Measurements from ENCODE around the gene KCNK3. TPM values are rescaled to one million over a fixed set of nuclear protein-coding genes. Genes with fewer than 3 reads are reported as not detected.

KCNK3 gene
- polyA plus RNA-seq, 1 donor (not counting 4 experiments of a cell fraction or from before 2014, with no cell fraction given): not detected

DNA sequence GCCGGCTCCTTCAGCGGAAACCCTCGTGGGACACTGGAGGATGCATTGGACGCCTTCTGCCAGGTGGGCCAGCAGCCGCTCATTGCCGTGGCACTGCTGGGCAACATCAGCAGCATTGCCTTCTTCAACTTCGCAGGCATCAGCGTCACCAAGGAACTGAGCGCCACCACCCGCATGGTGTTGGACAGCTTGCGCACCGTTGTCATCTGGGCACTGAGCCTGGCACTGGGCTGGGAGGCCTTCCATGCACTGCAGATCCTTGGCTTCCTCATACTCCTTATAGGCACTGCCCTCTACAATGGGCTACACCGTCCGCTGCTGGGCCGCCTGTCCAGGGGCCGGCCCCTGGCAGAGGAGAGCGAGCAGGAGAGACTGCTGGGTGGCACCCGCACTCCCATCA lies 85.6 kb downstream of the KCNK3 start:
- TF ChIP-seq, protein P1, sequence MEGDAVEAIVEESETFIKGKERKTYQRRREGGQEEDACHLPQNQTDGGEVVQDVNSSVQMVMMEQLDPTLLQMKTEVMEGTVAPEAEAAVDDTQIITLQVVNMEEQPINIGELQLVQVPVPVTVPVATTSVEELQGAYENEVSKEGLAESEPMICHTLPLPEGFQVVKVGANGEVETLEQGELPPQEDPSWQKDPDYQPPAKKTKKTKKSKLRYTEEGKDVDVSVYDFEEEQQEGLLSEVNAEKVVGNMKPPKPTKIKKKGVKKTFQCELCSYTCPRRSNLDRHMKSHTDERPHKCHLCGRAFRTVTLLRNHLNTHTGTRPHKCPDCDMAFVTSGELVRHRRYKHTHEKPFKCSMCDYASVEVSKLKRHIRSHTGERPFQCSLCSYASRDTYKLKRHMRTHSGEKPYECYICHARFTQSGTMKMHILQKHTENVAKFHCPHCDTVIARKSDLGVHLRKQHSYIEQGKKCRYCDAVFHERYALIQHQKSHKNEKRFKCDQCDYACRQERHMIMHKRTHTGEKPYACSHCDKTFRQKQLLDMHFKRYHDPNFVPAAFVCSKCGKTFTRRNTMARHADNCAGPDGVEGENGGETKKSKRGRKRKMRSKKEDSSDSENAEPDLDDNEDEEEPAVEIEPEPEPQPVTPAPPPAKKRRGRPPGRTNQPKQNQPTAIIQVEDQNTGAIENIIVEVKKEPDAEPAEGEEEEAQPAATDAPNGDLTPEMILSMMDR (optimal IDR thresholded peaks at IDR 0.05 in 1 of 3, IDR thresholded peaks at IDR 0.05 in 1 of 3, conservative IDR thresholded peaks at IDR 0.05 in 1 of 3; ENCODE audit: extremely low read depth in 1 of 3, insufficient read depth in 2 of 3, low read length in 3 of 3): no peak
- TF ChIP-seq EZH2 (IDR thresholded peaks at IDR 0.05; ENCODE audit: low read length): no peak
- Histone ChIP-seq H3K4me3 (ENCODE audit: control insufficient read depth in 2 of 3, extremely low read depth in 1 of 3, insufficient read depth in 2 of 3, low read depth in 1 of 3, low read length in 3 of 3) (no peak overlapping the region), H3K27me3 (ENCODE audit: control insufficient read depth, extremely low read depth, insufficient read depth, low read length) (no peaks in the 10 kb centered on the region), H3K79me2 (ENCODE audit: control insufficient read depth, insufficient read depth, low read length) (peaks cover 20% of the 10 kb centered on the region), H2AFZ (ENCODE audit: control insufficient read depth, low read length) (no peak overlapping the region), H3K9me1 (ENCODE audit: control insufficient read depth, extremely low read depth, insufficient read depth, low read length) (peaks cover 4% of the 10 kb centered on the region), H3K36me3 (ENCODE audit: control insufficient read depth in 2 of 2, extremely low read depth in 1 of 2, insufficient read depth in 2 of 2, low read length in 2 of 2) (peaks cover 43 to 52% of the 10 kb centered on the region in 2 experiments), H3K9ac (ENCODE audit: control insufficient read depth, extremely low read depth, insufficient read depth, low read length) (no peak overlapping the region), H3K4me2 (ENCODE audit: control insufficient read depth, extremely low read depth, insufficient read depth, low read depth, low read length) (no peak overlapping the region), H4K20me1 (ENCODE audit: control insufficient read depth, extremely low read depth, insufficient read depth, low read length) (peaks cover 12% of the 10 kb centered on the region), H3K4me1 (ENCODE audit: control insufficient read depth, extremely low read depth, insufficient read depth, low read length) (peaks cover 6% of the 10 kb centered on the region), H3K9me3 (ENCODE audit: control insufficient read depth, low read depth, low read length) (no peaks in the 10 kb centered on the region), H3K27ac (ENCODE audit: control insufficient read depth, insufficient read depth, low read length) (no peak overlapping the region)
- FAIRE-seq (no peak), DNase-seq (ENCODE audit: low read depth, low spot score) (no peak)
- dilution Hi-C loops (cut with MboI; ENCODE audit: extremely low pct_ligation_motif_present, low sequenced_read_pairs): no loop called here

DNA sequence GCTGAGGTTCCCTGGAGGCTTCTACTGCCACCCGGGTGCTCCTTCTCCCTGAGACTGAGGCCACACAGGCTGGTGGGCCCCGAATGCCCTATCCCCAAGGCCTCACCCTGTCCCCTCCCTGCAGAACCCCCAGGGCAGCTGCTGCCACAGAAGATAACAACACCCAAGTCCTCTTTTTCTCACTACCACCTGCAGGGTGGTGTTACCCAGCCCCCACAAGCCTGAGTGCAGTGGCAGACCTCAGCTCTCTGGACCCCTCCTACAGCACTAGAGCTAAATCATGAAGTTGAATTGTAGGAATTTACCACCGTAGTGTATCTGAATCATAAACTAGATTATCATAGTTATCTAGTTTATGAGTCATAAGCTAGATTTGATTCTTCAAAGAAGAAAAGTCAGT lies 86.0 kb downstream of the KCNK3 start:
- DNase-seq (ENCODE audit: low read depth, low spot score): no peak
- H3K9ac ChIP-seq (ENCODE audit: control insufficient read depth, extremely low read depth, insufficient read depth, low read length): no peak overlapping the region
- H3K4me3 ChIP-seq (ENCODE audit: control insufficient read depth in 2 of 3, extremely low read depth in 1 of 3, insufficient read depth in 2 of 3, low read depth in 1 of 3, low read length in 3 of 3): no peak overlapping the region
- TF ChIP-seq EZH2 (IDR thresholded peaks at IDR 0.05; ENCODE audit: low read length): no peak
- TF ChIP-seq, protein P1 (optimal IDR thresholded peaks at IDR 0.05 in 1 of 3, IDR thresholded peaks at IDR 0.05 in 1 of 3, conservative IDR thresholded peaks at IDR 0.05 in 1 of 3; ENCODE audit: extremely low read depth in 1 of 3, insufficient read depth in 2 of 3, low read length in 3 of 3): no peak
- no peak for FAIRE-seq
- H3K36me3 ChIP-seq (ENCODE audit: control insufficient read depth in 2 of 2, extremely low read depth in 1 of 2, insufficient read depth in 2 of 2, low read length in 2 of 2): peaks cover 43 to 52% of the 10 kb centered on the region in 2 experiments
- H3K79me2 ChIP-seq (ENCODE audit: control insufficient read depth, insufficient read depth, low read length): peaks cover 19% of the 10 kb centered on the region
- H2AFZ ChIP-seq (ENCODE audit: control insufficient read depth, low read length): no peak overlapping the region
- H4K20me1 ChIP-seq (ENCODE audit: control insufficient read depth, extremely low read depth, insufficient read depth, low read length): peaks cover 12% of the 10 kb centered on the region
- dilution Hi-C loops (cut with MboI; ENCODE audit: extremely low pct_ligation_motif_present, low sequenced_read_pairs): no loop called here
- no peaks in the 10 kb centered on the region for H3K27me3 ChIP-seq (ENCODE audit: control insufficient read depth, extremely low read depth, insufficient read depth, low read length)
- no peak overlapping the region for H3K4me2 ChIP-seq (ENCODE audit: control insufficient read depth, extremely low read depth, insufficient read depth, low read depth, low read length)
- H3K27ac ChIP-seq (ENCODE audit: control insufficient read depth, insufficient read depth, low read length): no peak overlapping the region
- peaks cover 4% of the 10 kb centered on the region for H3K9me1 ChIP-seq (ENCODE audit: control insufficient read depth, extremely low read depth, insufficient read depth, low read length)
- no peaks in the 10 kb centered on the region for H3K9me3 ChIP-seq (ENCODE audit: control insufficient read depth, low read depth, low read length)
- peaks cover 6% of the 10 kb centered on the region for H3K4me1 ChIP-seq (ENCODE audit: control insufficient read depth, extremely low read depth, insufficient read depth, low read length)
